K562 (cell line): ENCODE results near the gene NFIC. TPM values are rescaled to one million over a fixed set of nuclear protein-coding genes. Genes with fewer than 3 reads are reported as not detected.

Experiments used
- ARID3A ChIP-seq: IDR thresholded peaks from 2 replicates; pipeline ENCODE4 v1.6.1; 2012; ENCODE audit warnings: low read depth, low read length, improper control_type of control experiment, borderline replicate concordance
- CREB5 ChIP-seq: fragments of 250-450 bp; sonication (Bioruptor Pico); IDR thresholded peaks from 2 replicates; pipeline ENCODE4 v1.5.0; 2020; ENCODE audit warnings: mild to moderate bottlenecking
- EGR1 ChIP-seq: fragments of 450-650 bp; conservative IDR thresholded peaks from 2 replicates; pipeline ENCODE4 v1.6.1; 2017; ENCODE audit warnings: mild to moderate bottlenecking
- ELF1 ChIP-seq: fragments of 200-800 bp; sonication (Bioruptor generic); IDR thresholded peaks from 2 replicates; pipeline ENCODE4 v1.6.1; 2016; ENCODE audit warnings: missing genetic modification characterization, missing compliant biosample characterization
- ETV5 ChIP-seq: sonication (generic); formaldehyde crosslinking; IDR thresholded peaks from 2 replicates; pipeline ENCODE4 v1.4.0; 2020; ENCODE audit warnings: low read depth, mild to moderate bottlenecking, missing genetic modification reagents
- MED1 ChIP-seq: sonication (generic); formaldehyde crosslinking; IDR thresholded peaks from 2 replicates; pipeline ENCODE4 v1.8.1; 2023; ENCODE audit warnings: missing genetic modification reagents, borderline replicate concordance
- NR3C1 ChIP-seq: sonication (generic); formaldehyde crosslinking; IDR thresholded peaks from 2 replicates; pipeline ENCODE4 v1.8.1; 2022; ENCODE audit warnings: missing genetic modification reagents
- RCOR1 ChIP-seq, 2 experiments: IDR thresholded peaks; 2 replicates each; pipeline ENCODE4 v1.6.1; 2012; ENCODE audit warnings: low read depth in 2 of 2, low read length in 2 of 2, borderline replicate concordance in 1 of 2, improper control_type of control experiment in 1 of 2
- SIN3A ChIP-seq, 2 experiments: fragments of 150-350 bp in 1 of 2; IDR thresholded peaks; 2 replicates each; pipeline ENCODE4 v1.6.1; 2011 to 2016; ENCODE audit warnings: borderline replicate concordance in 2 of 2, low read depth in 2 of 2, low read length in 2 of 2, mild to moderate bottlenecking in 2 of 2, moderate library complexity in 2 of 2; ENCODE audit not compliant: control insufficient read depth in 1 of 2
- TCF7 ChIP-seq: sonication (generic); IDR thresholded peaks from 2 replicates; pipeline ENCODE4 v1.6.1; 2016; ENCODE audit warnings: antibody characterized with exemption, borderline replicate concordance
- ZBTB49 ChIP-seq: sonication (generic); formaldehyde crosslinking; IDR thresholded peaks from 2 replicates; pipeline ENCODE4 v1.8.0; 2022; ENCODE audit warnings: missing genetic modification reagents, mild to moderate bottlenecking, borderline replicate concordance
- ZFP36 ChIP-seq: fragments of 150-350 bp; IDR thresholded peaks from 2 replicates; pipeline ENCODE4 v1.6.1; 2018; ENCODE audit warnings: low read length, low read depth; ENCODE audit not compliant: partially characterized antibody
- ZNF124 ChIP-seq: sonication (generic); formaldehyde crosslinking; IDR thresholded peaks from 2 replicates; pipeline ENCODE4 v1.8.1; 2022; ENCODE audit warnings: missing genetic modification reagents
- ZNF140 ChIP-seq: fragments of 250-450 bp; sonication (Bioruptor Pico); IDR thresholded peaks from 2 replicates; pipeline ENCODE4 v1.8.0; 2021; ENCODE audit warnings: moderate library complexity, mild to moderate bottlenecking, inconsistent platforms
- ZNF311 ChIP-seq: fragments of 250-450 bp; sonication (Bioruptor Pico); IDR thresholded peaks from 2 replicates; pipeline ENCODE4 v1.4.0; 2020; ENCODE audit warnings: mild to moderate bottlenecking, moderate library complexity
- ZNF584 ChIP-seq: fragments of 200-800 bp; sonication (Bioruptor generic); IDR thresholded peaks from 2 replicates; pipeline ENCODE4 v1.6.1; 2016; ENCODE audit warnings: low read depth, mild to moderate bottlenecking, missing genetic modification characterization, missing compliant biosample characterization
- ZNF644 ChIP-seq: fragments of 200-800 bp; sonication (Bioruptor generic); IDR thresholded peaks from 2 replicates; pipeline ENCODE4 v1.6.1; 2016; ENCODE audit warnings: low read depth, missing genetic modification characterization, missing compliant biosample characterization
- ZNF695 ChIP-seq: fragments of 450-650 bp; formaldehyde crosslinking; IDR thresholded peaks from 2 replicates; pipeline ENCODE4 v1.4.0; 2020; ENCODE audit warnings: mild to moderate bottlenecking, moderate library complexity
- ZNF740 ChIP-seq, 3 experiments: fragments of 200-800 bp in 1 of 3; sonication (Bioruptor generic) in 1 of 3; sonication (generic) in 1 of 3; formaldehyde crosslinking in 1 of 3; IDR thresholded peaks; 2 replicates each; pipeline versions ENCODE4 v1.6.1 to v1.8.0; 2016 to 2022; ENCODE audit warnings: mild to moderate bottlenecking in 2 of 3, missing compliant biosample characterization in 2 of 3, missing genetic modification characterization in 2 of 3, missing genetic modification reagents in 1 of 3
- ZNF830 ChIP-seq: fragments of 250-450 bp; sonication (Bioruptor Pico); IDR thresholded peaks from 2 replicates; pipeline ENCODE4 v1.5.0; 2021; ENCODE audit warnings: mild to moderate bottlenecking
- polyA plus RNA-seq, 8 experiments: library from polyadenylated mRNA; depleted of rRNA in 4 of 8; stranded (reverse) in 5 of 8; unstranded in 3 of 8; fragments of >200 nt; fragmentation: Nextera tagmentation in 2 of 8; fragmentation: Illumina TruSeq in 1 of 8; extraction: Ambion mirVana in 2 of 8; extraction: Trizol in 1 of 8; gene quantifications; 2 replicates each; pipeline versions ENCODE4 v1.2.1 to v1.2.3, GENCODE V29; 2011 to 2014; ENCODE audit warnings: inconsistent platforms in 1 of 8, missing spikeins in 1 of 8
- total RNA-seq, 7 experiments: library from RNA; depleted of rRNA in 6 of 7; stranded (reverse); fragments of >200 nt in 6 of 7; fragmentation: Illumina TruSeq in 2 of 7; extraction: Trizol in 2 of 7; gene quantifications; 2 replicates each; pipeline versions ENCODE4 v1.2.1 to v1.2.3, GENCODE V29; 2011 to 2021; ENCODE audit warnings: low replicate concordance in 1 of 7

Gene NFIC
- total and polyA plus RNA-seq, 9 of the 15 experiments (the other 6 are each of a cell fraction or from before 2014, with no cell fraction given) = 0.71 to 62.1 (median 6.9) TPM

GRCh38 chr19:3365836-3366752, at the start of gene NFIC (continued):
- no peak for TF ChIP-seq CREB5 (CRISPR knock-in tag)
- no peak for TF ChIP-seq ZNF830 (CRISPR knock-in tag)
- no peak for TF ChIP-seq ZNF644 (tag)
- TF ChIP-seq EGR1 = peak; percentile 64; the same call in 1 of the 2 replicates
- TF ChIP-seq MED1 = no peak
- no peak for TF ChIP-seq ETV5 (CRISPR knock-in tag)
- TF ChIP-seq SIN3A (IDR thresholded peaks at IDR 0.05; ENCODE audit: borderline replicate concordance in 2 of 2, control insufficient read depth in 1 of 2, low read depth in 2 of 2, low read length in 2 of 2) = no peak
- no peak for TF ChIP-seq ZNF124 (CRISPR knock-in tag)
- TF ChIP-seq ZFP36 = peak; percentile 69
- TF ChIP-seq ELF1 (tag) = no peak
- peak; percentile 88 for TF ChIP-seq ZNF740 (CRISPR knock-in tag; IDR thresholded peaks at IDR 0.05)
- peak in 1 of 2 experiments; percentile 98; a peak in 2 of 4 replicates for TF ChIP-seq ZNF740 (tag; IDR thresholded peaks at IDR 0.05)
- no peak for TF ChIP-seq ZNF311 (CRISPR knock-in tag)
- TF ChIP-seq ARID3A = no peak
- no peak for TF ChIP-seq NR3C1 (CRISPR knock-in tag)
- no peak for TF ChIP-seq ZNF584 (CRISPR knock-in tag)
- no peak for TF ChIP-seq ZNF140 (CRISPR knock-in tag)
- TF ChIP-seq ZBTB49 = no peak
- no peak for TF ChIP-seq RCOR1 (IDR thresholded peaks at IDR 0.05; ENCODE audit: borderline replicate concordance in 1 of 2, low read depth in 2 of 2, low read length in 2 of 2)
- no peak for TF ChIP-seq TCF7
- no peak for TF ChIP-seq ZNF695 (CRISPR knock-in tag)
